H9 (cell line): ENCODE results near the gene HAGHL. TPM values are rescaled to one million over a fixed set of nuclear protein-coding genes. Genes with fewer than 3 reads are reported as not detected.

Source experiments
- DNase-seq: peaks from one replicate; pipeline ENCODE4 v3.0.0-alpha.2; 2017
- H2AFZ ChIP-seq: one replicate; pipeline ENCODE4 v1.6.1; 2013; ENCODE audit warnings: mild to moderate bottlenecking, low read length, control low read depth, moderate library complexity
- H2AK5ac ChIP-seq: 2 replicates; pipeline ENCODE4 v1.6.1; 2013; ENCODE audit warnings: low read length, control low read depth, mixed read lengths; ENCODE audit not compliant: insufficient read length
- H2BK120ac ChIP-seq: one replicate; pipeline ENCODE4 v1.6.1; 2013; ENCODE audit warnings: low read depth, mild to moderate bottlenecking, low read length, control low read depth, inconsistent platforms; ENCODE audit not compliant: poor library complexity, severe bottlenecking
- H2BK12ac ChIP-seq: 2 replicates; pipeline ENCODE4 v1.6.1; 2013; ENCODE audit warnings: low read length, control low read depth, mixed read lengths, low read depth; ENCODE audit not compliant: insufficient read length
- H2BK15ac ChIP-seq: 2 replicates; pipeline ENCODE4 v1.6.1; 2013; ENCODE audit warnings: low read depth, low read length, control low read depth
- H2BK20ac ChIP-seq: one replicate; pipeline ENCODE4 v1.6.1; 2013; ENCODE audit warnings: low read depth, mild to moderate bottlenecking, low read length, control low read depth, inconsistent platforms; ENCODE audit not compliant: poor library complexity, severe bottlenecking
- H2BK5ac ChIP-seq: 2 replicates; pipeline ENCODE4 v1.6.1; 2013; ENCODE audit warnings: low read length, control low read depth, mixed read lengths; ENCODE audit not compliant: insufficient read length
- H3K14ac ChIP-seq: 2 replicates; pipeline ENCODE4 v1.6.1; 2013; ENCODE audit warnings: low read length, control low read depth; ENCODE audit not compliant: insufficient read depth
- H3K18ac ChIP-seq: 2 replicates; pipeline ENCODE4 v1.6.1; 2013; ENCODE audit warnings: low read depth, mild to moderate bottlenecking, mixed read lengths, low read length, control low read depth; ENCODE audit not compliant: insufficient read length
- H3K23ac ChIP-seq: 2 replicates; pipeline ENCODE4 v1.6.1; 2013; ENCODE audit warnings: low read length, control low read depth, mixed read lengths, low read depth; ENCODE audit not compliant: insufficient read length
- H3K23me2 ChIP-seq: 2 replicates; pipeline ENCODE4 v1.6.1; 2013; ENCODE audit warnings: low read depth, mild to moderate bottlenecking, mixed read lengths, low read length, control low read depth; ENCODE audit not compliant: insufficient read length, poor library complexity, severe bottlenecking
- H3K27ac ChIP-seq: 2 replicates; pipeline ENCODE4 v1.5.1; 2013; ENCODE audit warnings: low read length, control low read depth, mixed read lengths, low read depth; ENCODE audit not compliant: insufficient read length
- H3K27me3 ChIP-seq: 2 replicates; pipeline ENCODE4 v1.6.1; 2013; ENCODE audit warnings: low read length, control low read depth, inconsistent platforms; ENCODE audit not compliant: insufficient read depth
- H3K4ac ChIP-seq: 2 replicates; pipeline ENCODE4 v1.6.1; 2013; ENCODE audit warnings: low read depth, mild to moderate bottlenecking, control low read depth, inconsistent platforms, low read length, moderate library complexity
- H3K4me1 ChIP-seq: 2 replicates; pipeline ENCODE4 v1.6.1; 2013; ENCODE audit warnings: low read length, control low read depth, inconsistent platforms; ENCODE audit not compliant: insufficient read depth
- H3K4me2 ChIP-seq: 2 replicates; pipeline ENCODE4 v1.6.1; 2013; ENCODE audit warnings: low read length, control low read depth, mixed read lengths; ENCODE audit not compliant: insufficient read length, insufficient read depth
- H3K56ac ChIP-seq: 2 replicates; pipeline ENCODE4 v1.6.1; 2013; ENCODE audit warnings: low read depth, mild to moderate bottlenecking, mixed read lengths, low read length, control low read depth; ENCODE audit not compliant: insufficient read length
- H3K79me1 ChIP-seq: 2 replicates; pipeline ENCODE4 v1.6.1; 2013; ENCODE audit warnings: low read depth, mild to moderate bottlenecking, moderate library complexity, low read length, control low read depth, inconsistent platforms; ENCODE audit not compliant: insufficient read depth, poor library complexity, severe bottlenecking
- H3K79me2 ChIP-seq: 2 replicates; pipeline ENCODE4 v1.6.1; 2013; ENCODE audit warnings: low read length, control low read depth, inconsistent platforms; ENCODE audit not compliant: insufficient read depth
- H3K9ac ChIP-seq: 2 replicates; pipeline ENCODE4 v1.6.1; 2013; ENCODE audit warnings: low read length, control low read depth, mixed read lengths; ENCODE audit not compliant: insufficient read length; ENCODE audit errors: extremely low read depth
- H3K9me3 ChIP-seq: one replicate; pipeline ENCODE4 v1.6.1; 2013; ENCODE audit warnings: low read depth, low read length, inconsistent platforms; ENCODE audit not compliant: control insufficient read depth
- H3T11ph ChIP-seq: one replicate; pipeline ENCODE4 v1.6.1; 2013; ENCODE audit warnings: mild to moderate bottlenecking, low read length, control low read depth, inconsistent platforms
- H4K20me1 ChIP-seq: one replicate; pipeline ENCODE4 v1.6.1; 2013; ENCODE audit not compliant: control insufficient read depth, insufficient read length, insufficient read depth
- H4K5ac ChIP-seq: 2 replicates; pipeline ENCODE4 v1.6.1; 2013; ENCODE audit warnings: low read depth, mild to moderate bottlenecking, mixed read lengths, low read length, control low read depth; ENCODE audit not compliant: insufficient read length
- H4K8ac ChIP-seq: replicated peaks from 2 replicates; pipeline ENCODE4 v1.6.1; 2013; ENCODE audit warnings: low read length, control low read depth, mixed read lengths, low read depth; ENCODE audit not compliant: insufficient read length
- H4K91ac ChIP-seq: 2 replicates; pipeline ENCODE4 v1.6.1; 2013; ENCODE audit warnings: low read depth, mild to moderate bottlenecking, moderate library complexity, mixed read lengths, low read length, control low read depth; ENCODE audit not compliant: insufficient read length
- H3K27ac Mint-ChIP-seq, 3 experiments: 2 replicates in 2 of 3; 3 replicates in 1 of 3; pipeline ENCODE4 v1.8.0; 2020 to 2021; ENCODE audit warnings: mixed read lengths in 3 of 3, mild to moderate bottlenecking in 1 of 3, moderate library complexity in 1 of 3
- H3K27me3 Mint-ChIP-seq: 2 replicates; pipeline ENCODE4 v1.8.0; 2021; ENCODE audit warnings: low read depth, mild to moderate bottlenecking, moderate library complexity, mixed read lengths
- H3K36me3 Mint-ChIP-seq, 3 experiments: 2 replicates in 2 of 3; 3 replicates in 1 of 3; pipeline ENCODE4 v1.8.0; 2020 to 2021; ENCODE audit warnings: low read depth in 3 of 3, mixed read lengths in 3 of 3; ENCODE audit not compliant: insufficient read depth in 1 of 3
- H3K4me1 Mint-ChIP-seq, 2 experiments: 2 replicates each; pipeline ENCODE4 v1.8.0; 2020; ENCODE audit warnings: mixed read lengths in 2 of 2
- H3K4me3 Mint-ChIP-seq, 2 experiments: 2 replicates in 1 of 2; 3 replicates in 1 of 2; pipeline ENCODE4 v1.8.0; 2020 to 2021; ENCODE audit warnings: mild to moderate bottlenecking in 2 of 2, mixed read lengths in 2 of 2, moderate library complexity in 1 of 2
- H3K9me3 Mint-ChIP-seq, 2 experiments: 2 replicates in 1 of 2; 3 replicates in 1 of 2; pipeline ENCODE4 v1.8.0; 2020; ENCODE audit warnings: mild to moderate bottlenecking in 2 of 2, mixed read lengths in 2 of 2, moderate library complexity in 1 of 2
- CTCF ChIP-seq: fragments of 200-600 bp; sonication (generic); conservative IDR thresholded peaks from 3 replicates; pipeline ENCODE4 v1.8.0; 2021; ENCODE audit warnings: antibody characterized with exemption, mild to moderate bottlenecking
- WGBS: extraction: QIAGEN DNeasy Blood & Tissue Kit; methylation state at CpG from one replicate; pipeline ENCODE4 v1.1.7; 2013; ENCODE audit warnings: missing lambda C conversion rate, low lambda C conversion rate, mixed read lengths; ENCODE audit not compliant: insufficient read length; ENCODE audit errors: extremely low coverage; 5-methylcytosine and 5-hydroxymethylcytosine counted together
- total RNA-seq: library from RNA; stranded (reverse); gene quantifications from 2 replicates; pipeline ENCODE4 v1.2.1, GENCODE V29; 2021

The HAGHL gene
- total RNA-seq, 1 experiment from 2014 or later: 25.2 TPM

DNA sequence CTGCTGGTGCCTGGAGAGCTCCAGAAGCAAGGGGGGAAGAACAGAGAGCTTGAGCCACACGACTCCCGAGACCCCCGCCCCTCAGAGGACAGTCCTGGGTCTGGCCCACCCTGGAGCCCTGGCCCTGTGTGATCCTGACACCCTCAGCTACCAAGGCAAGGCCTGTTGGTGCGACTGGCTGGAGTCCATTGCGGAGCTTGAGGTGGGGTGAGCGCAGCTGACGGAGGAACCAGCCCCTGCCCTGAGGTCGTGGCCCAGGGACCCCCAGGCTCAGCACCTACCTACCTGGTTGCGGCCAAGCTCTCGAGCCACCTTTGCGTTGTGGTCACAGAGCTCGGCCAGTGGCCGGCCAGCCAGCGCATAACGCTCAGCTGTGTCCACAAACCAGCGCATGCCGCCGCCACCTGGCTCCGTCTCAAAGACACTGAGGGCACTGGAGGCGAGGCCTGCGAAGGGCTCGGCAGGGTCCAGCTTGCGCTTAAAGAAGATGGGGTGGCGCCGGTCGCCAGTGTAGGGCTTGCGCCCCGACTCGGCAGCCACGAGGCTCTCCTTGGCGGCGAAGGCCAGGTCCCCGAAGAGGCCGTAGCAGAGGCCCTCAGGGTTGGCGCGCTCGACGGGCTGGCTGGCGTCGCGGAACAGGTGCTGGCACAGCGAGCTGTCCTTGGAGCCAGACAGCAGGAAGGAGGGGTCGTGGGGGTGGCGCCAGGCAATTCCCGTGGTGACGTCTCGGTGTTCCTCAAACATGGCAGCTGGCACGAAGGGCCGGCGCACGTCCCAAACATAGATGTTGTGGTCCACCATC is 40.2 kb upstream of the HAGHL start:
- Histone ChIP-seq H2BK15ac (no peak overlapping the region), H3K23ac (no peak overlapping the region), H3K79me1 (no peaks in the 10 kb centered on the region), H3T11ph (no peak overlapping the region), H2BK20ac (no peak overlapping the region), H3K4me1 (no peaks in the 10 kb centered on the region), H2BK12ac (no peak overlapping the region), H3K9me3 (no peaks in the 10 kb centered on the region), H3K79me2 (peaks cover 2% of the 10 kb centered on the region; the same call in 1 of the 2 replicates), H3K4me2 (no peak overlapping the region), H4K91ac (no peak overlapping the region), H3K56ac (no peak overlapping the region), H3K27me3 (peaks cover 3% of the 10 kb centered on the region; the same call in 1 of the 2 replicates), H4K20me1 (no peaks in the 10 kb centered on the region), H2AFZ (no peak overlapping the region), H3K18ac (no peak overlapping the region), H2AK5ac (no peak overlapping the region), H3K27ac (no peak overlapping the region), H3K4ac (no peak overlapping the region), H3K23me2 (peaks cover 14% of the 10 kb centered on the region), H3K14ac (no peak overlapping the region), H2BK120ac (no peak overlapping the region), H4K8ac (no peak overlapping the region), H4K5ac (no peak overlapping the region), H2BK5ac (no peak overlapping the region), H3K9ac (no peak overlapping the region)
- no peak for TF ChIP-seq CTCF
- Mint-ChIP-seq H3K9me3 (no peaks in the 10 kb centered on the region; a peak in 1 of 5 replicates), H3K4me3 (0 out of 5 replicates have a peak overlapping the region, but pooled peaks of 1 of the 2 experiments have one; percentile 32), H3K27ac (no peak overlapping the region), H3K4me1 (peaks cover 9 to 19% of the 10 kb centered on the region in 2 experiments), H3K27me3 (peaks cover 11% of the 10 kb centered on the region), H3K36me3 (peaks cover 10 to 39% (median 37%) of the 10 kb centered on the region in 3 experiments; a peak in 6 of 7 replicates)
- WGBS: no CpG with 5 or more reads among the region's 51 CpGs
- DNase-seq: no peak
